Fibroblast of skin of left quadriceps (primary cell): ENCODE results near the gene TP53I11.

Experiments used
- DNase-seq, 2 experiments: peaks; one replicate each; pipeline ENCODE4 v3.0.0-alpha.2; 2013; ENCODE audit warnings: low read depth in 2 of 2

TP53I11 gene

GRCh38 chr11:44941259-44942021 lies 9.2 kb downstream of the TP53I11 start:
- DNase-seq: no peak

GRCh38 chr11:44940835-44941234 lies 9.8 kb downstream of the TP53I11 start:
- no peak for DNase-seq

- no peak for DNase-seq
These were observed 10.3 kb downstream of the TP53I11 start for GRCh38 chr11:44940404-44940803.

GRCh38 chr11:44939673-44940395 lies 10.8 kb downstream of the TP53I11 start:
- DNase-seq: no peak

GRCh38 chr11:44938066-44938691 lies 12.5 kb downstream of the TP53I11 start:
- DNase-seq: no peak

GRCh38 chr11:44936951-44937543 lies 13.6 kb downstream of the TP53I11 start:
- no peak for DNase-seq

- peak; percentile 47 to 48 for DNase-seq
These were observed 14.2 kb downstream of the TP53I11 start for GRCh38 chr11:44936525-44936924.

GRCh38 chr11:44934735-44935250 lies 15.9 kb downstream of the TP53I11 start:
- no peak for DNase-seq

GRCh38 chr11:44934110-44934509 lies 16.6 kb downstream of the TP53I11 start:
- no peak for DNase-seq

GRCh38 chr11:44931466-44931865 lies 19.2 kb downstream of the TP53I11 start:
- DNase-seq: no peak

- no peak for DNase-seq
These were observed 19.9 kb downstream of the TP53I11 start for GRCh38 chr11:44930588-44931302.

- no peak for DNase-seq
These were observed 21.9 kb downstream of the TP53I11 start for GRCh38 chr11:44928816-44929215.

- no peak for DNase-seq
These were observed 22.5 kb downstream of the TP53I11 start for GRCh38 chr11:44928144-44928543.

- DNase-seq: peak; percentile 14 to 21
These were observed 23.5 kb downstream of the TP53I11 start for GRCh38 chr11:44927174-44927661.

- no peak for DNase-seq
These were observed 24.6 kb downstream of the TP53I11 start for GRCh38 chr11:44926036-44926435.

- no peak for DNase-seq
These were observed 26.9 kb downstream of the TP53I11 start for GRCh38 chr11:44923806-44924205.

- no peak for DNase-seq
These were observed 27.6 kb downstream of the TP53I11 start for GRCh38 chr11:44923115-44923514.

GRCh38 chr11:44920451-44920850 lies 30.2 kb downstream of the TP53I11 start:
- no peak for DNase-seq

- DNase-seq: no peak
These were observed 32.9 kb downstream of the TP53I11 start for GRCh38 chr11:44917741-44918140.

- DNase-seq: no peak
These were observed 33.8 kb downstream of the TP53I11 start for GRCh38 chr11:44916801-44917385.

- no peak for DNase-seq
These were observed 34.4 kb downstream of the TP53I11 start for GRCh38 chr11:44916331-44916730.
